T-helper 2 cell treated with Interferon-gamma antibody and Interleukin-4, amounts not matched to agents 100 ng/mL and 5 ng/mL, for 36 hours (primary cell): ENCODE measurements around the gene WDR36. TPM values are rescaled to one million over a fixed set of nuclear protein-coding genes. Genes with fewer than 3 reads are reported as not detected.

Source experiments
- intact Hi-C: fragments of 100-400 bp; cut with micrococcal nuclease; formaldehyde crosslinking; loops from one replicate; pipeline ENCODE4 v1.15.1; 2023
- total RNA-seq: library from RNA; stranded (reverse); gene quantifications from 2 replicates; pipeline ENCODE4 v1.2.3, GENCODE V29; 2022

WDR36 gene
- total RNA-seq, 1 donor from 2014 or later: 38.9 TPM

DNA sequence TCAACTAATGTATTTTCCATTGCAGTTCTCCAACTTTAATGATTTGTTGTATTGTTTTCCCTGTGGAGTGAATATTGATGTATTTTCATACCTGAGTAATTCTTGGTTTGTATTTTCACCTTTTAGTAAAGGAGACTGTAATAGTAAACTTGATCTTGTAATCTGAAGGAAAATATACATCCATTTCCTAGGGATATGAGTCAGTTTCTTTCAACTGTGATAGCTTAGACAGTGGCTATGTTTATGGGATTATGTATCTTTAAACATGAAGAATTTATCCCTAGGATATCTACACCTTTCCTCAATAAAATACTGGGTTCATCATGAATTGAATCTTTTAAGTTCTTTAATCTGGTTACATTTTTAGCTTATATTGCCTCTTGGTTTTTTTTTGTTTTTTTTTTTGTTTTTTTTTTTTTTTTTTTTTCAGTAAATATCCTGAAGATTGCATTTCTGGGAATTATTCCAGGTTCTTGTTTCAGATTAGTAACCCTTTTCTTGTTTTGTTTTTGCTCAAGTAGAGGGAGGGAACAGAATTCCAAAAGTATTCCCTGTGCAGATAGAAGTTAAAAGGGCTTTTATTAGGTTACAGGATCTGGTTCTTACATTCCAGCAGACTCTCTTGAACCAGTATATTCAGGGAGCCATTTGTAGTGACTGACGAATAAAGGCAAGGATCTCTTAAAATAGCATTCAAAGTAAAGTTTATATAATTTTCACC, 7.1 kb downstream of the WDR36 start:
- intact Hi-C loops: loop anchor here (10.0 kb wide), 2 partner anchors 1404 to 1606 kb away; no protein-coding TSS in a partner anchor

DNA sequence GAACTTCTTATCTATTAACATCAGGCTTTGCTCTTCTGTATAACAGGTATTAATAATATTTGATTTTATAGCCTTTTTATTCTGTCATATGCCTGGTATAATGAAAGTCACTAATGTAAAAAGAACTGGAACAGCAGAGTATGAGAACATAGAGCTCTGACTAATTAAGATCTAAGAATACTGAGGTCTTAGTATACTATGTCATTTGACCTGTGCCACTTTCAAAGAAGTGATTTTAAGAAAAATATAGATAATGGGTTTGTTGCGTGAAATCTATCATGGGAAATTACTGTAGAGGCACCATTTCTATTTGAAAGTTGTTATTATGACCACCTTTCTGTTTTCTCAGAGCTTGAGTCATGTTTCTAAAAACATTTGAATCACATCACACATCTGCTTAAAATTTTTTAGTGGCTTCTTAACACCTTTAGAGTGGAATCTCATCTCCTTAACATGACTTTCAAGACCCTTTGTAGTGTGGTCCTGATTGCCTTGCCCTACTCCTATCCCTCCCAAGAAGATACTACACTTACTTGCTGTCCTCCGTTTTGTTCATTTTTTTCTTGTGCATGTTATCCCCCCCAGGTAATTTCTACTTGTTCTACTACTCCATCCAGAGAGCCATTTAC, 14.3 kb downstream of the WDR36 start:
- intact Hi-C loops: no loop called here

DNA sequence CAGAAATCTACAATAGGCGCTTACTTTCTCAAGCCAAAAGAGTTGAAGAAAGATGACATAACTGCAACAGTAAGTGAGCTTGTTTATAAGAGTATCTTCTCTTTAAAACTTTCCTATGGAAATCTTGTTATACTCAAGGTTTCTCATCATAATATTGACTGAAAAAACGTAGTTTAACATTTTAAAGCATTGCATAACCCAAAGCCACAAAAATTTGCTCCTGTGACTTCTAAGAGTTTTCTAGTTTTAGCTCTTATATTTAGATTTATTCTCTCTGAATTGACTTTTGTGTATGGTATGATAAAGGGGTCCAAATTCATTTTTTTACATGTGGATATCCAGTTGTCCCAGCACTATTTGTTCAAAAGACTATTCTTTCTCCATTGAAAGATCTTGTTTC, 15.2 kb downstream of the WDR36 start:
- intact Hi-C loops: no loop called here

DNA sequence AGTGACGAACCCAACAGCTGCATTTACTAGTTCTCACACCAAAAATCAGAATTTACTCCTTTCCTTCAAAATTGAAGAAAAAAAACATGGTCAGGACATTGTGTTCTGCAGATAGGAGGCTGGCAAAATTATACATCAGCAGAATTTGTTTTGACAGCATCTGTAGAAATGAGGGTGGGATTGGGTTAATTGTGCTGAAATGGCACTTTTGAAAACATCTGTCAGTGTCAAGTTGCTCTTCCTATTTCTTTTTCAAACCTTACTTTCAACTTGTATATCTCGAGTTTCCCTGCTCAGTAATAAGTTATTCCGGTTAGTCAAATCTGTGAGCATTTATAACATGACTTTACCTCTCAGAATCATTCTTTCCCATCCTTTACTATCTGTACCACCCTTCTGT, 19.8 kb downstream of the WDR36 start:
- intact Hi-C loops: no loop called here

DNA sequence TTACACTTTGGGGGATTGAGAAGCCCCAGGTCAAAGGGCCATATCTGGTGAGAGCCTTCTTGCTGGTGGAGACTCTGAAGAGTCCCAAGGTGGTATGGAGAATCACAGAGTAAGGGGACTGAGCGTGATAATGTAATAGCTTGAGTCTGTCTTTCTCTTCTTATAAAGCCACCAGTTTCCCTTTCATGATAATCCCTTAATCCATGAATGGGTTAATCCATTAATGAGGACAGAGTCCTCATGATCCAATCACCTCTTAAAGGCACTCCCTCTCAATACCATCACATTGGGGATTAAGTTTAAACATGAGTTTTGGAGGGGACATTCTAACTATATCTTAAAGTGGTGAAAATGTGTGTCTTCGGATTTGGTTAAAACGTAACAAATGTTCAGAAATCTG, 21.5 kb downstream of the WDR36 start:
- intact Hi-C loops: no loop called here

DNA sequence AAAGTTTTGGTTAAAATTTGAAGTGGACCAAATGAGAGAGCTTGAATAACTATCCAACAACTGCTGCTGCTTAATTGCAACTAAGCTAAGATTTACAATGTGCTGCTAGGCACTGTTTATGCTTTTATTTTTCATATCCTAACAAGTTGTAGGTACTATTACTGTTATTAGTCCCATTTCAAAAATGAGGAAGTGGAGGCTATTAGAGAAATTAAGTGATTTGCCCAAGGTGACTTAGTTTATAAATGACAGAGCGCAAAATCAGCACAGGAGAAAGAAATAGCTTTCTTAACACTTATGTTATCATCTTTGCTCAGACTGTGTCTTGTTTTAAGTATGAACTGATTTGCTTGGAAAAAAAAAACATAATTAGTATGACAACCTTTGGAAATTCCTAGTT, 23.1 kb downstream of the WDR36 start:
- intact Hi-C loops: no loop called here

DNA sequence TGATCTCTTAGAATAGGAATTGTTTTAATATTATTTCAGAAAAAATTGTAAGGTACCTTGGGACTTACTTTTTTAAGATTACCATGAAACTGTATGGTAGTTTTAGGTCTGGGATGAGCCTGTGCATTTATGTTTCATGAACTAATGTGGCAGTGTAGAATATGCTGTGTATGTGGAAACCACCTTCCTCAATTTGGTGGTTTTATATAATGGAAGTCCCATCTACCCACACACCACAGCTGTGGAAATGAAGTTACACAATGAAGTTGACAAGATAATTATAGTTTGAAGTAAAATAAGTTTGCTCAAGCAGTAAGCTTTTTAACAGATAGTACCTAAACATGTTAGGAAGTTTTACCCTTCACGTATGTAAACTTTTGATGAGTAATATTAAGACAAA, 24.4 kb downstream of the WDR36 start:
- intact Hi-C loops: no loop called here

DNA sequence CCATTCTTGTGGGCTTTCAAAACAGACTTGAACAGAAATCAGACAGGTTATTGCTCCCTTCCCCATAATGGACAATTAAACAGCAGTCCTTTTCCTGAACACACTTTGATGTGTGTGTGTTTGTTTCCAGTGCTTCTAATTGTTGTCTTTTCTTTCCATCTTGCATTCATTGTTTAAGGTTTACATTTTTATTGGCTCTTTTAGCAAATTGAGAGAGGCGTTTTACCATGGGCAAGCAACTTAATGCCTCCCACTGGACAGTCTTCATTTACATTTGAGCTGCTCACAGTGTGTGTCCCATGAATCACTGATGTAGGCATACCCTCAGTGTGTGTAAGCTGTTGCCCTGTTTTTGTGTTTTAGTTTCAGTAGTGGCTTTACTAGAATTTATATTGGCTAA, 25.0 kb downstream of the WDR36 start:
- intact Hi-C loops: no loop called here

DNA sequence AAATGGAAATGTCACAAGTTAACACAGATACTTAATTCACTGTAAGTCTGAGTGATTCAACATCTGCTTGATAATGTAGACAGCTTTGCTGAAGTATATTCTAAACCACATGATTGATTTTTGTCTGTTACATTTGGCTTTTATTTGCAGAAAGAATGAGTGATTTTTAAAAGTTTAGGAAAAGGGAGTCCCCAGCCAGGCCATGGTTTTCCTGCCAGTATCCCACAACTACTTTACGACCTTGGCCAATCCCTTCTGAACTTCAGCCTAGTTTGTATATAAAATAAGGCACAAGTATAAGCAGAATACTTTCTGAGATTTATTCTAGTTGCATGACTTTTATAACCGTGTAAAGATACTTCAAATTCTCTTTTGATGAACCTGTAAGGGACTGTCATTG, 27.1 kb downstream of the WDR36 start:
- intact Hi-C loops: no loop called here

DNA sequence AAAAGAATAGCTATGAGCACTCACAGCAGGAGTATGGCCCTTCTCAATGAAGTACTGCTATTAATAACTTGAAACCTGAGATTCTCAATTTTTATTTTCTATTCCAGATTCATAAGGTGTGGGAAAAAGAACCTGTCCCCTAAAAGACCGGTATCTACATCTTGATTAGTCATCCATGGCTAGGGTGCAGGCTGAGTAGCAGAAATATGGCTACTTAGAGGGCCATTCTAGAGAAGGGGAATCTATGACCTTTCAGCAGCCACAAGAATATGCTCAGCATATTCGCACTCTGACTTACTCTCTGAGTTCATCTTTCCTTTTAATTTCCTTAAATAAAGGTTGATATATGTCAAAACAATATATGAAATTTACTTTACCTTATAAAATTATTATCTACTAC, 27.7 kb downstream of the WDR36 start:
- intact Hi-C loops: no loop called here

DNA sequence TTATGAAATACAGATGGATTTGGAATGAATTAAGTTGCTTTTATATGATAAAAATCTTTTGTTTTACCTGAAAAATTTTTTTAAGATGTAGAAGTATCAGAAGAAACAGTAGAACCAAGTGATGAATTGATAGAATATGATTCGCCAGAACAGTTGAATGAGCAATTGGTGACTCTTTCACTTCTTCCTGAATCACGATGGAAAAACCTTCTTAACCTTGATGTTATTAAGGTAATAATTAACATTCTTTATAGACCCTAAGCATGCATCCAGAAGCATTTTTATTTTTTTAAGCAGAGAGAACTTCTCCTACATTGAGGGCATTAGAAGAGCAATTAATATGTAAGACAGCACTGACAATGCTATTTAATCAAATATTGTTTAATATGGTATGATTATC, 28.8 kb downstream of the WDR36 start:
- intact Hi-C loops: no loop called here

DNA sequence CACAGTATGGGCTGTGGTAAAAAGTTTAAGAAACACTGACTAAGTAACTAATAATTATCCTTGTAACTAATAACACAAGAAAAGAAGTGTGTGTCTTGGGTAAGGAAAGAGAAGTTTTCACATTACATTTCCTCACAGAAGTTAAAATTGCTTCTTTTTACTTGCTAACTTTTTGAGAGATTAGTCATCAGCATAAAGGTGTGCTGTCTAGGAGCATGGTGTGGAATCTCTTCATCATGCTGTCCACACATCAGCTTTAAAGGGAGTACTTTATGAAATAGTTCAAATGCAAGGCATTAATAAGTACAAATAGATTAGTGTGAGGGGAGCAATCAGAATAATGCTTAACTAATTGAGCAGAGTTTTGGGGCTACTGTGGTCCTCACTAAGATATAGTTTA, 29.8 kb downstream of the WDR36 start:
- intact Hi-C loops: no loop called here

DNA sequence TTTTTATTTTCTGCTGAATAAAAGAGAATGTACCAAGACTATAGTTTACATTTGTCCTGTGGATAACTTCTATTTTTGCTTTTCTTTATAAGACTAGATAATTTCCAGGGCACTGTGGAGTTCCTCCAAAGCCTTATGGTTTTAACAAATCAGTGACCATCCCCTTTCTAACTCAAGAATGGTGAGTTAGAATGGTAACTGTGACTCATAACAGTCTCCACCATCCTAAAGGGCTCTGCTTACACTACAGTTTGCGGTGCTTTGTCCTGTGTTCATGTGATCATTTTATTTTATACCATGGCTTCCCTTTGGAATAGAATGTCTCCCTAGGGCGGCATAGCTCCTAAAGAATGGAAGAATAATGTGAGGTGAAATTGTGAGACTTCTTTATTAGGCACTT, 30.2 kb downstream of the WDR36 start:
- intact Hi-C loops: no loop called here

DNA sequence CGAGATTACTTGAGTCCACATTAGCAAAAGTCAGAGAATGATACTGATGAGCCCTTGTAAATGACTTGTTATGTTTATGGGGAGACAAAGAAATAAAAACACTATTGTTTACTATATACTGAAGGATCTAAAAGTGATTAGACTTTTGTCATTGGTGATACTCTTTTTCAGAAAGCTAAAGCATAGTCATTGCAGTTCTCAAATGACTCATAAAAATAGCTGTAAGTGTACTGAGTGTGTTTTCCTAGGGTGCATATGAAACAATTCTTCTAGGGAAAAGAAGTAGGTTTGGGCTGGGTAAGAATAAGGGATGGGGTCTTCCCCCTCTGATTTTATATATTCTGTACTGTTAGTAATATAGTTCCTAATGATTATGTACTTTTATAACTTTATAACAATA, 32.6 kb downstream of the WDR36 start:
- intact Hi-C loops: no loop called here

DNA sequence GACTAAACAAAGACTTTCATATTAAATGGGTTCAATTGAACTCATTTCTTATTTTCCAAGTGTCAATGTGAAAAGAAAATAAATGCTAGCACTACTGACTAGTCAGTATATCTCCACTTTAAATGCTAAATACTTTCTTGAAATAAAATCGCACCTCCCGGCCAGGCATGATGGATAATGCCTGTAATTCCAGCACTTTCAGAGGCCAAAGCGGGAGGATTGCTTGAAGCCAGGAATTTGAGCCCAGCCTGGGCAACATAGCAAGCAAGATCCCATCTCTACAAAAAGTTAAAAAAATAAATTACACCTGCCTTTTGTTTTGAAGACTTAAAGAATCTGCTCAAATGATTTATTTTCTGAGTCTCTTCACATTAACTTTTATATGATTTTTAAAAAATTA, 34.7 kb downstream of the WDR36 start:
- intact Hi-C loops: no loop called here

DNA sequence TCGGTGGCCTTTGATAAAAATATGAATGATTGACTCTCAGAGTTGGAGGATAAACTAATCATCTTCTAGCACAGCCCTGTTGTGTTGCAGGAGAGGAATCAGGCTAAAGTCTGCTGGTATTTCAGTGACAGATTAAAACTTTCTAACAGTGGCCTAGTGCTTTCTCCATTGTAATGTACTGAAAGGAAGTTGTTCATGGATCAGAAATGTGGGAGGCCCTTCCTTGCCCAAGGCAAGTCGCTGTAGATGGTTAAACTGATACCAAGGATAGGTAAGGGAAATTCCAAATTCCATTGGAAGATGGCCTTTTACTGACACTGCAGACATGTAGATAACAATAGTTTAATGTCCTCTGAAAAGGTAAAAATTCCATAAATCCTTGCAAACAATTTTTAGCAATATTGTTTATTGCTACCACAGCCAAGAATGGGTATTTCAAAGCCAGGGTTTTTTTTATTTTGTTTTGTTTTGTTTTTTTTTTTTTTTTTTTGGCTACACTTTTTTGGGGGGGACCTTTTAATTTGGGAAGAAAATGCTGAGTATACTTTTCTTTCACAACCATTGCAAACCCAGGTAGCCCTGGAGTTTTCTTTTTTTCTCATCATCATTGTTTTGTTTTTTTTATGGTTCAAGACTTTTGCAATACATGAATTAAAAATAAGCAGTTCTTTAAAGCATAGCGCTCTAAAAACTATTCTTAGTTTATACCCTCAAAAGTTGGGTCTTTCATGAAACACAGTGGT, 35.5 kb downstream of the WDR36 start:
- intact Hi-C loops: no loop called here

DNA sequence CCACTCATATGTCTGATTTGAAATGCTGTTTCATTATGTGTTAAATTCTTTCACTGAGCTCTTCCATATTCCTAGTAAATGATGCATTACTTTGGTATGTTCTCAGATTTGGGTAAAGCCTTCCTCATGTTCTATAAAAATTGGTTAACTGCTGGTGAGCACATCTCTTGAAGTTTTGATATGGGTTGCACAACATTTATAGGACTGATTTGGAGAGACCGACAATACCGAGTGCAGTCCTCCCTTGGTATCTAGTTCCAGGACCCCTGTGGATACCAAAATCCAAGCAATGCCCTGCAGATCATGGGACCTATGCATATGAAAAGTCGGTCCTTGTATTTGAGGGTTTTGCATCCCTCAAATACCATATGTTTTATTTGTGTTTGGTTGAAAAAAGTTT, 37.8 kb downstream of the WDR36 start:
- intact Hi-C loops: no loop called here

DNA sequence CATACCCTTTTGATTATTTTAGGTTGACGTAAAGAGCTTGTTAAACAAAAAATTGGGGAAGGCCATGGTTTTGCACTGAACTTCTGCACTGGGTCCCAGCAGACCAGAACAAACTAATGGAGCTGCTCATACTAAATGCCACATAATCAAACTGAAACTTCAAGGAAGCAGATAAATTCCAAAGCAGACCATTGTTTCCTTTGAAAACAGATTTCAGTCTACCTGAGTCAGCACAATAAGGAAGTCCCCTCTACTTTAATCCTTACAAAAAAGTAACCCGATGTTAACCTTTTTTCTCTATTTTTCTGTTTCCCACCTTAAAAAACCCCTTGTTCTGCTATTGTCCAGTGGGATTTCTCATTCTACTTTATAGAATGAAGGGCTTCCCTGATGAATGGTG, 39.2 kb downstream of the WDR36 start:
- intact Hi-C loops: no loop called here

DNA sequence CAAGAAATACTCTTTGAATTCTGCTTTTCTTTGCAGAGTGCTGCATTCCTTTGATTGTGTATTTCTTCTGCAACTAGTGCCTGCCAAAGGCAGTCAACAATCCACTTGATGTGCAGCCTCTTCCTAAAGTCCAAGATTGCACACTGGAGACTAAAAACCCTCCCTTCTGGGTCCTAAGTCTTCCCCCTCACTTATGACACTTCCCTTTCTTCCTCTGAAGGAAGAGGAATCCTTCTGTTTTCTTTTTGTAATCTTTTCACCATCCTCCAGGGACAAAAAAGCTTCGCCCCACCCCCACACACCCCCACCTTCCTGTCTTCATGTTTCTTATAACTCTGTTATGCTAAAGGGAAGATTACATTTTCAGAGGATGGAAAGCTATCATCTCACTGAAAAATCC, 39.9 kb downstream of the WDR36 start:
- intact Hi-C loops: no loop called here

DNA sequence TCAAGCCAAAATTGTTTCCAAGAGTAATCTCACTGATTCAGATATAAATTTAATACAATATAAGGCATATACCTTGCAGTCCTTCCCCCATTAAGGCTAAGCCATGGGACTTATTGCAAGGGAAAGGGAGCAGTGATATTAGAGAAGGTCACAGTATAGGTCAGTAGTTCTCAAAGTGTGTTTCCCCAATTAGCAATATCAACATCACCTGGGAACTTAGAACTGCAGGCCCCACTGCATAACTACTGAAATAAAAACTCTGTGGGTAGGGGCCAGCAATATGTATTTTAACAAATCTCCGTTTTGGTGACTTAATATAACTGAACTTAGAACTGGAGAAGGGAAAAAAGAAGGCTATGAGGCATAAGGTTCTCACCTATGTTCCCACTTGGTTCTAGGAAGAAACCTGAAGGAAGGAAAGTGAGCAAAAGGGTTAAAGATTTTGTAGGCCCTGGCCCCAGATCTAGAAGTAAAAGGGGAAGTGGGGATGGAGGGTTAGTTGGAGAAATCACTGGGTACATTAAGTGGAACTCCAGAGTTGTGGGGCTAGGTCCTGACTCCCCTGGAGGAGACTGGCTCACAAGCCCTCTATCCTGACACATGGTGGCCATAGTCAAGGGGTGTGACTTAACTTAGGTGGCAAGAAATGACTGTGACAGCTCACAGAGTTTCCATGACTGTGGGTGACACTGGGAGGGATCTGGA, 40.7 kb downstream of the WDR36 start:
- intact Hi-C loops: no loop called here

DNA sequence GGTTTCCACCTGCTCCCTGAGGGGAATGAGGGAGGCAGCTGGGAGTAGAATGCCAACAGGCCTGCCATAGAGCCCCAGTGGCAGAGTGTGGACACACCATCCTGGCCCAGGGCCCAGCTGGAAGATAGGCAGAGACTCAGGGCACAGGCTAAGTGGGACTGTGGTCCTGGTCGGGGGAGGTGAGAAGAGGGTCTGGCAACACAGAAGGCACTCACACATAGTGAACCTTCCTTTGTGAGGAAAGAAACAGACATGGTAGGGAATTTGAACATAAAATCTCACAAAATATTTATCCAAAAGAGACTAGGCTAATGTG, 41.2 kb downstream of the WDR36 start:
- intact Hi-C loops: no loop called here

DNA sequence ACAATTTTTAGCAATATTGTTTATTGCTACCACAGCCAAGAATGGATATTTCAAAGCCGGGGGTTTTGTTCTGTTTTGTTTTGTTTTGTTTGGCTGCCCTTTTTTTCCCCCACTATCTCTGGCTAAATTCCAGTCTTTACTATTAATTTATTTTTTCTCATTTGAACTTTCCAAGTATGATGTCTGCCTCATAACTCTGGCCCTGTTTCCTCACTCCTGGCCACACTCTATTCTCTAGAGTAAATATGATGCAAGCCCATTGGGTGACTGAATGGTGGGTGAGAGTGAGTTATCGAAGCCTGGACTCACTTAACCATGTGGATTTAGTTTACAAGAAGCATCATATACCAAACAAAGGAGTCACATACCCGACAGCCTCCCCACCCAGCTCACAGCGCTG, 41.9 kb downstream of the WDR36 start:
- intact Hi-C loops: no loop called here
